ENCODE measurements around the gene LPP.

GRCh38 chr3:188126934-188127333 lies 27.0 kb upstream of the LPP start:
- TF ChIP-seq, protein P1, sequence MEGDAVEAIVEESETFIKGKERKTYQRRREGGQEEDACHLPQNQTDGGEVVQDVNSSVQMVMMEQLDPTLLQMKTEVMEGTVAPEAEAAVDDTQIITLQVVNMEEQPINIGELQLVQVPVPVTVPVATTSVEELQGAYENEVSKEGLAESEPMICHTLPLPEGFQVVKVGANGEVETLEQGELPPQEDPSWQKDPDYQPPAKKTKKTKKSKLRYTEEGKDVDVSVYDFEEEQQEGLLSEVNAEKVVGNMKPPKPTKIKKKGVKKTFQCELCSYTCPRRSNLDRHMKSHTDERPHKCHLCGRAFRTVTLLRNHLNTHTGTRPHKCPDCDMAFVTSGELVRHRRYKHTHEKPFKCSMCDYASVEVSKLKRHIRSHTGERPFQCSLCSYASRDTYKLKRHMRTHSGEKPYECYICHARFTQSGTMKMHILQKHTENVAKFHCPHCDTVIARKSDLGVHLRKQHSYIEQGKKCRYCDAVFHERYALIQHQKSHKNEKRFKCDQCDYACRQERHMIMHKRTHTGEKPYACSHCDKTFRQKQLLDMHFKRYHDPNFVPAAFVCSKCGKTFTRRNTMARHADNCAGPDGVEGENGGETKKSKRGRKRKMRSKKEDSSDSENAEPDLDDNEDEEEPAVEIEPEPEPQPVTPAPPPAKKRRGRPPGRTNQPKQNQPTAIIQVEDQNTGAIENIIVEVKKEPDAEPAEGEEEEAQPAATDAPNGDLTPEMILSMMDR (conservative IDR thresholded peaks at IDR 0.05; ENCODE audit: low read depth, low read length): no peak
- no peak for TF ChIP-seq MAFK (IDR thresholded peaks at IDR 0.05; ENCODE audit: low read depth, low read length)
- no peak for TF ChIP-seq BHLHE40 (IDR thresholded peaks at IDR 0.05; ENCODE audit: low read depth, low read length)
- no peak for TF ChIP-seq ELK1 (IDR thresholded peaks at IDR 0.05; ENCODE audit: borderline replicate concordance, low read depth, low read length)
- no peak for TF ChIP-seq RFX5 (IDR thresholded peaks at IDR 0.05; ENCODE audit: low read depth, low read length)
- no peak for TF ChIP-seq CEBPB (IDR thresholded peaks at IDR 0.05; ENCODE audit: low read depth, low read length)
- TF ChIP-seq MAZ (IDR thresholded peaks at IDR 0.05; ENCODE audit: borderline replicate concordance, low read depth, low read length): no peak
- TF ChIP-seq POLR2A (IDR thresholded peaks at IDR 0.05; ENCODE audit: low read depth, low read length): no peak
- no peak for TF ChIP-seq RCOR1 (IDR thresholded peaks at IDR 0.05; ENCODE audit: insufficient replicate concordance, low read length)
- TF ChIP-seq CHD1 (IDR thresholded peaks at IDR 0.05; ENCODE audit: low read depth, low read length): no peak
